NT2/D1 (cell line): ENCODE measurements around the gene NACC2.

Experiments used
- DNase-seq: peaks from one replicate; pipeline ENCODE4 v3.0.0-alpha.2; 2011; ENCODE audit warnings: low read depth, low spot score
- H3K27me3 ChIP-seq: 2 replicates; pipeline ENCODE4 v1.6.0; 2011; ENCODE audit warnings: mild to moderate bottlenecking; ENCODE audit not compliant: insufficient read length, insufficient read depth
- H3K36me3 ChIP-seq: 2 replicates; pipeline ENCODE4 v1.6.1; 2011; ENCODE audit warnings: mild to moderate bottlenecking, low read length, mixed read lengths; ENCODE audit not compliant: insufficient read depth, insufficient read length
- H3K4me1 ChIP-seq: 2 replicates; pipeline ENCODE4 v1.5.1; 2011; ENCODE audit not compliant: insufficient read depth, insufficient read length
- H3K4me3 ChIP-seq: 2 replicates; pipeline ENCODE4 v1.5.1; 2011; ENCODE audit warnings: low read depth; ENCODE audit not compliant: insufficient read length
- H3K9ac ChIP-seq: 2 replicates; pipeline ENCODE4 v1.6.0; 2011; ENCODE audit warnings: low read depth; ENCODE audit not compliant: insufficient read length
- H3K9me3 ChIP-seq: 2 replicates; pipeline ENCODE4 v1.5.1; 2011; ENCODE audit warnings: mild to moderate bottlenecking, low read length; ENCODE audit not compliant: insufficient read depth
- SUZ12 ChIP-seq: IDR thresholded peaks from 2 replicates; pipeline ENCODE4 v1.6.1; 2011; ENCODE audit not compliant: insufficient read length, insufficient read depth; ENCODE audit errors: extremely low read depth
- YY1 ChIP-seq: IDR thresholded peaks from 2 replicates; pipeline ENCODE4 v1.6.1; 2011; ENCODE audit not compliant: insufficient read length, insufficient read depth
- ZNF274 ChIP-seq: IDR thresholded peaks from 2 replicates; pipeline ENCODE4 v1.6.1; 2011; ENCODE audit warnings: mild to moderate bottlenecking, low read depth, low read length

Gene NACC2

DNA sequence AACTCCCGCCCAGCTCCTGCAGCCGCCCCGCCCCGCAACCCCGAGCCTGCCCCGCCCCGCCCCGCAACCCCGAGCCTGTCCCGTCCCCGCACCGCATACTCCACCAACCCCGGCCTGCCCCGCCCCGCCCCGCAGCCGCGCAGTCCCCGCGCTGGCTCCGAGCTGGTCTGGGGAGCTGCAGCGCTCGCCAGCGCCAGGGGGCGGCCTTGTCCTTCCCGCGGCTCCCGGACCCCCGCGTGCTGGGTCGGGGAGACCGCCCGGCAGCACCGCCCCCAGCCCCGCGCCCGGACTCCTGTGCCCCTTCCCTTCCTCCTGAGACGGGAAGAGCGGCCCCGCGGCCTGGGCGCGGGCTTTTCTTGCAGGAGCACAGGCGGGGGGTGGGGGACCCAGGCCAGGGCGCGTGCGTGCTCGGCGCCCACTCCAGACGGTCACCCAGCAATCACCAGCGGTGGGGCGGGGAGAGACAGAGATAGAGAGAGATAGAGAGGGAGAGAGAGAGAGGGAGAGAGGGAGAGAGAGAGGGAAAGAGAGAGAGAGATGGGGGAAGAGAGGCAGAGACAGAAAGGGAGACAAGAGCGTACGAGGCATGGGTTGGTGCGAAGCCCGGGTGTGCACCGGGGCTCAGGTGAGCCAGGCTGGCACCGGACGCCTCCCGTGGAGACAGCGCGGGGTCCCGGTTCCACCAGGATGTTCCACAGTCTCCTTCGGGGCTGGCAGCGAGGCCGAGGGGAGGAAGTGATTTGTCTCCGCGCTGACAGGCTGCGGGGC lies 38.3 kb upstream of the NACC2 start:
- Histone ChIP-seq H3K4me3 (peak overlapping the region; percentile 41), H3K27me3 (peaks cover 16% of the 10 kb centered on the region), H3K9me3 (no peaks in the 10 kb centered on the region), H3K4me1 (peaks cover 29% of the 10 kb centered on the region), H3K9ac (peak overlapping the region; percentile 80), H3K36me3 (no peaks in the 10 kb centered on the region)
- DNase-seq = no peak
- TF ChIP-seq ZNF274 = no peak
- no peak for TF ChIP-seq SUZ12
- TF ChIP-seq YY1 = no peak

DNA sequence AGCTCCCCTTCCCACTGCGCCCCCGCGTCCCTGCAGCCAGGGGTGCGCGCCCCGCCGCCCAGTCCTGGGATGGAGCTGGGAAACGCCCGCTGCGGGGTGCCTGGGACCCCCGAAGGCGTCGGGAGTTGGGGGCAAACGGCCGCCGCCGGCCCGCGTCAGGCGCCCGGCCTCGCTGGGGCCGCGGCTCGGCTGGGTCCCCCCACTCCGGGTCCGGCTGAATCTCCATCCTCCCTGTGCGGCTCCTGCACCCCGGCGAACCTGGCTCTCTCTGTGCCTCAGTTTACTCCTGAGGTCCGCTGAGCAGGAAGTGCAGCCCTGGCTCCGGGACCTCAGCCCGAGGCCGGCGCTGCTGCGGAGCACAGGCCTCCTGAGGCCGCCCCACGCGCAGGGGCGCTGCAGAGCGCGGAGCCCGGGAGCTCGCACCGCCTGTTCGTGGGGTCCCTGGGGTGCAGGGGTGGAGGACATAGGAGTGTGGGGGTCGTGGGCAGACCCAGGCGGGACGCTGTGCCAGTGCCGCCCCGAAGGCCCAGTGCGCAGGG lies 37.5 kb upstream of the NACC2 start:
- Histone ChIP-seq H3K4me3 (no peak overlapping the region), H3K27me3 (peaks cover 16% of the 10 kb centered on the region), H3K36me3 (no peaks in the 10 kb centered on the region), H3K9me3 (no peaks in the 10 kb centered on the region), H3K9ac (no peak overlapping the region), H3K4me1 (peaks cover 27% of the 10 kb centered on the region)
- no peak for DNase-seq
- no peak for TF ChIP-seq ZNF274
- no peak for TF ChIP-seq SUZ12

DNA sequence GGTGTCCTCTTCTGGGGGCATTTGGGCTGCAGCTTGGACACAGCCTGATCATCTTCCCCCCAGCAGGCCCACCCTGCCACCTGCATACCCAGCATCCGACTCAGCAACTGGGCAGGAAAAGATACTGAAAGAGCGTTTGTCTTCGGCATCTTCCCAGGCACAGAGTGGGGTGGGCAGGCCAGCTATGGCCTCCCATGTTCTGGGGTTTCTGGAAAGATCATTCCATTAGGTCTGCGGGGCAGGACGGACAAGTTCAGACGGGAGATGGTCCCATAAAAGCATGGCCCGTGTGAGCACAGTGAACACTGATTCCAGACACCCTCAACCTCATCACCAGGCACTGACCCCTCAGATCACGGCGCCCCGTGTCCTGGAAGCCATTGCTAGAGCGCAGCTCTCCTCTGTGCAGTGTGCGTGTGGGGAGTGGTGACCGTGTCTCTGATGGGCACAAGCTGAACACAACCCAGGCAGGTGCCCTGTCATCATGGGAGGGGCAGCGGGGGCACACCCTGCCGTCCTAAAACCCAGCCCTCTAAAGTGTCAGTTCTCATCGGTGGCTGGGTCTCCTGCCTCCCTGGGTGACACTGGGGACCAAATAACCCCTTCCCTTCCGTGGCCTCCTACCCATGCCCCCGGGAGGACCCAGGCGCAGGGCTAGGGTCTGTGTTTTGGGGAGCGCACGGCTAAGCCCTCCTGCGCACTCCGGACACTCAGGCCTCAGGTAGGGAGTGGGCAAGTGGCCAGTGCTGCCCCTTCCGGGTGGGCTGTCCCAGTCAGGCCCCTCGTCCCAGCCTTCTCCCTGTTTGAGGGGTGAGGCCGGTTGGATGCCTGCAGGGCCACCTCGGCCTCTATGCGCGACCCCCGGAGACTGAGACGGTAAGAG lies 36.8 kb upstream of the NACC2 start:
- DNase-seq = no peak
- Histone ChIP-seq H3K27me3 (peaks cover 16% of the 10 kb centered on the region), H3K4me1 (peaks cover 27% of the 10 kb centered on the region), H3K9me3 (no peaks in the 10 kb centered on the region), H3K36me3 (no peaks in the 10 kb centered on the region), H3K9ac (no peak overlapping the region), H3K4me3 (no peak overlapping the region)
- TF ChIP-seq SUZ12 (no peak), ZNF274 (no peak), YY1 (no peak)

DNA sequence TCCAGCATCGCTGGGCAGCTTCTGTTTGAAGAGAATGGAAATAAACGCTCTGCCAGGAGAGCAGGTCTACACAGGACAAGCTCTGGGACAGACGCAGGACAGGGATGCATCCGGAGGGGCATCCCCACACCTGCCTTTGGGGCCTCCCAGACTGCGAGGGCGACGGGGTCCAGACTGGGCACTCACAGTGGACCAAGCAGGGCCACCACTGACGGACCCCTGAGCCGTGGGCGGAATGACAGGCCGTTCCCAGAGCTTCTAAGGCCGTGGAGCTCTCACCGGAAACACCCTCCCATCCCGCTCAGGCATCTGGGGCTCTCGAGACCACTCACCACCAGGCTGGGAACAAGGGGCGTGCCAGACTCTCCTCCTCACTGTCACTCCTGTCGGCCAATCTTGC lies 34.1 kb upstream of the NACC2 start:
- no peak overlapping the region for H3K9ac ChIP-seq
- H3K27me3 ChIP-seq = peaks cover 8% of the 10 kb centered on the region
- DNase-seq = no peak
- H3K36me3 ChIP-seq = no peaks in the 10 kb centered on the region
- H3K4me1 ChIP-seq = peaks cover 19% of the 10 kb centered on the region
- TF ChIP-seq ZNF274 = no peak
- TF ChIP-seq YY1 = no peak
- no peak for TF ChIP-seq SUZ12
- H3K9me3 ChIP-seq = 0 out of 2 replicates have a peak, but pooled peaks cover 5% of the 10 kb centered on the region
- no peak overlapping the region for H3K4me3 ChIP-seq

DNA sequence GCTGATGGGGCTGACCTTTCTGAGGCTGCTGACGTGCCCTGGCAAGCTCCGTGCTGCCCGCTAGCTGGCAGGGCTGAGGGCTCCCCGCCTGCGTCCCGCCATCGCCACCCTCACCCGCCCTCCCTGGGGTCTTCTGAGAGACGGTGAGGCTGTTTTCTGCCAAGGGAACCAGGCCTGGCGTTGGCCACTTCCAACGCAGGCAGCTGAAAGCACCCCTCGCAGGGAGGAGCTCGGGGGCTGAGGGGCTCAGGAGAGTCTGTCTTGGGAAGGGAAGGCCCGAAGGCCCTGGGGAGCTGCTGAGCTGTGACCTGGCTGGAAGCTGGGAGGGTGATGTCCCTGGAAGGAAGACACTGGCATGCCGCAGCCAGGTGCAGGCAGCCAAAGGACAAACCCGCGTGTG lies 33.3 kb upstream of the NACC2 start:
- H3K36me3 ChIP-seq = no peaks in the 10 kb centered on the region
- 0 out of 2 replicates have a peak, but pooled peaks cover 5% of the 10 kb centered on the region for H3K9me3 ChIP-seq
- H3K4me3 ChIP-seq = no peak overlapping the region
- TF ChIP-seq ZNF274 = no peak
- no peak for TF ChIP-seq SUZ12
- TF ChIP-seq YY1 = no peak
- peaks cover under 1% of the 10 kb centered on the region for H3K27me3 ChIP-seq
- no peak overlapping the region for H3K9ac ChIP-seq
- peaks cover 20% of the 10 kb centered on the region for H3K4me1 ChIP-seq
- no peak for DNase-seq

DNA sequence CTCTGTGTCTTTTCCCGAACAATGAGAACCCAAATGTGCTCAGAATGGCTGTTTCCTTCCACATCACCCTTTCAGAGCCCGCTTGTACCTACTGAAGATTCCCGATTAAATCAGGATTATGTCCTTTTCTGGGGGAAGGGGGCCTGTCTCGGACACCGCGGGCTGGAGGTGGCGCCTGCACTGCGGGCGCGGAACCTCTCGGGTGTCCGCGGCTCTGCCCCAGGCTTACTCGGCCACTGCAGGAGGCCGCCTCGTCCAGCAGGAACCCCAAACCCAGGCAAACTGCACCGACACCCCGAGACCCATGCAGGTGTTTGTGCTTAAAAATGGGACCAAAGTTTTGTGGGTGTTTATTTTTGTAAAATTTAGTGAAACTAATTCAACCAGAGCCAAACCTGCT lies 32.2 kb upstream of the NACC2 start:
- H3K4me1 ChIP-seq = peaks cover 21% of the 10 kb centered on the region
- H3K9me3 ChIP-seq = 0 out of 2 replicates have a peak, but pooled peaks cover 5% of the 10 kb centered on the region
- TF ChIP-seq SUZ12 (no peak), YY1 (no peak), ZNF274 (no peak)
- no peaks in the 10 kb centered on the region for H3K36me3 ChIP-seq
- H3K27me3 ChIP-seq = no peaks in the 10 kb centered on the region
- DNase-seq = no peak
- H3K4me3 ChIP-seq = no peak overlapping the region
- H3K9ac ChIP-seq = no peak overlapping the region

DNA sequence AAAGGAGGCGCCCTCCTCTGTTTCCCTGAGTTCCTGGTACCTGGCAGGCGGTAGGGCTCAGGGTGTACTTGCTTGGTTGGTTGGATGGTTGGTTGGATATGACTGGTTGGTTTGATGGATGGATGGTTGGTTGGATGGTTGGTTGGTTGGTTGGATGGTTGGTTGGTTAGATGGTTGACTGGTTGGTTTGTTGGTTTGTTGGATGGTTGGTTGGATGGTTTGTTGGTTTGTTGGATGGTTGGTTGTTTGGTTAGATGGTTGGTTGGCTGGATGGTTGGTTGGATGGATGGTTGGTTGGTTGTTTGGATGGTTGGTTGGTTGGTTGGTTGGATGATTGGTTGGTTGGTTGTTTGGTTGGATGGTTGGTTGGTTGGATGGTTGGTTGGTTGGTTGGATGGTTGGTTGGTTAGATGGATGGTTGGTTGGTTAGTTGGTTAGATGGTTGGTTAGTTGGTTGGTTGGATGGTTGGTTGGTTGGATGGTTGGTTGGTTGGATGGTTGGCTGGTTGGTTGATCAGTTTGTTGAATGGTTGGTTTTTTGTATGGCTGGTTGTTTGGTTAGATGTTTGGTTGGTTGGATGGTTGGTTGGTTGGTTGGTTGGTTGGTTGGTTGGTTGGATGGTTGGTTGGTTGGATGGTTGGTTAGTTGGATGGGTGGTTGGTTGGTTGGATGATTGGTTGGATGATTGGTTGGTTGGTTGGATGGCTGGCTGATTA lies 30.0 kb upstream of the NACC2 start:
- Histone ChIP-seq H3K27me3 (no peaks in the 10 kb centered on the region), H3K4me1 (peaks cover 18% of the 10 kb centered on the region), H3K36me3 (no peaks in the 10 kb centered on the region), H3K9me3 (0 out of 2 replicates have a peak, but pooled peaks cover 5% of the 10 kb centered on the region), H3K9ac (no peak overlapping the region), H3K4me3 (no peak overlapping the region)
- no peak for DNase-seq
- TF ChIP-seq ZNF274 = no peak
